Left kidney (tissue), 2 donors: ENCODE data around the gene LUZP2. TPM values are rescaled to one million over a fixed set of nuclear protein-coding genes. Genes with fewer than 3 reads are reported as not detected.

ENCODE experiments used
- DNase-seq: peaks from one replicate; pipeline ENCODE4 v3.0.0-alpha.2; 2013
- polyA plus RNA-seq: library from polyadenylated mRNA; unstranded; fragments of 120-200 nt; gene quantifications from one replicate; pipeline ENCODE4 v1.2.1, GENCODE V29; 2013; ENCODE audit not compliant: insufficient read length

LUZP2 gene
- polyA plus RNA-seq, 1 donor: 1.7 TPM

- DNase-seq: no peak
Observed at GRCh38 chr11:24714601-24715000, 217.7 kb downstream of the LUZP2 start.

GRCh38 chr11:24716403-24716802, 219.6 kb downstream of the LUZP2 start:
- DNase-seq: no peak

GRCh38 chr11:24723231-24723630, 226.4 kb downstream of the LUZP2 start:
- DNase-seq: no peak

GRCh38 chr11:24731554-24731953, 234.7 kb downstream of the LUZP2 start:
- DNase-seq: no peak

DNA sequence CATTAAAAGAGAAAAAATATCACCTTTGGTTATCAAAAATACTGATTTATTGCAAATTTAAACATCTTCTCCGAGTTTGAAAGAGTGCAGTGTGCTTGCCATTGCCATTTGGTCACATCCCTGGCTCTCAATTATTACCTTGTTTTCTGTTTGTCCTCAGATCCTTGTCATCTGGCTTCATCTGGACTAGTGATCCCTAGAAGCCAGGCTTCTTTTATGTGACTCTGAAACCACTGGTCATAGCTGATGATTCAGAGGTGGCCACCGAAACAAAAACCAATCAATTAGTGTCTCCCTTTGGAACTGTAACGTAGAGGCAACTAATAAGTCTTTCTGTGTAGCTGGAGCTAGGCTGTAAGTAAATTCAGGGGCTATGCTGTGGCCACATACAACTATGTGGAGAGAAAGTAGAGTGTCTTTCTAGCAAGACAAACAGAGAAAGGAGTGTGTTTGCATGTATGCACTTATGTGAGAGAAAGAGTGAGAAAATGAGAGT, 237.9 kb downstream of the LUZP2 start:
- DNase-seq: no peak

DNA sequence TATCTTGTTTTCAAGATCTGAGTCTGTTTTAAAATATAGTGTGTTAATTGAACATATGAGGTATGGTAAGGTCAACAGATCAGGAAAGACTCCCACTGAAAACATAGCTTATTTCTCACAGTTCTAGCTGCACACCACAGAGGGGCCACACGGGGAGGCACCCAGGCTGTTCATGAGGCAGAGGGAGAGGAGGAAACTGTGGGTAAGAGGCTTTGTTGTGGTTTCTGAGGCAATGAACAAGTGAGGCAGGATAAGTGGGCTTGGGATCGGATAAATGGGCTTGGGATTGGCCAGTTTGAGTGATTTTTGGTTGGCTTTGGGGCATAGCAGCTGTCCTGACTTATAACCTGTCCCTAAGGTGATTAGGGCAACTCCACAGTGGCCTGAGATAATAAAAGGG, 242.1 kb downstream of the LUZP2 start:
- no peak for DNase-seq

DNA sequence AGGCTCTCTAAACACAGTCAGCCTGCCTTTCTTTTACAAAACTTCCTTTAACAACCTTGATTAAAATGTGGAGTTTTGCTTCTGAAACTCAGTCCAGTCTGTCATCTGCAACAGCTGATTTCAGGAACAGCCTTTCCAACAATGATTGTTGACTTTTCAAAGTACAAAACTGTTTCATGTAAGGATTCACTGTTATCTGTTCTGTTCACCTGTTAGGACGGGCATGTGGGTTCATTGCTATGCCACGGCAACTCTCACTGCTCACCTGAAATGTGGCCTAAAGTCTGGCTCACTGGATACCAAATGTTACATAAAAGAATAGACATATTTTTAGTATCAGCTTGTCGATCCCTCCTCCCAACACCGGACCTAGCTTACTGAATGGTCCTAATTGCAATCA, 242.8 kb downstream of the LUZP2 start:
- no peak for DNase-seq

DNA sequence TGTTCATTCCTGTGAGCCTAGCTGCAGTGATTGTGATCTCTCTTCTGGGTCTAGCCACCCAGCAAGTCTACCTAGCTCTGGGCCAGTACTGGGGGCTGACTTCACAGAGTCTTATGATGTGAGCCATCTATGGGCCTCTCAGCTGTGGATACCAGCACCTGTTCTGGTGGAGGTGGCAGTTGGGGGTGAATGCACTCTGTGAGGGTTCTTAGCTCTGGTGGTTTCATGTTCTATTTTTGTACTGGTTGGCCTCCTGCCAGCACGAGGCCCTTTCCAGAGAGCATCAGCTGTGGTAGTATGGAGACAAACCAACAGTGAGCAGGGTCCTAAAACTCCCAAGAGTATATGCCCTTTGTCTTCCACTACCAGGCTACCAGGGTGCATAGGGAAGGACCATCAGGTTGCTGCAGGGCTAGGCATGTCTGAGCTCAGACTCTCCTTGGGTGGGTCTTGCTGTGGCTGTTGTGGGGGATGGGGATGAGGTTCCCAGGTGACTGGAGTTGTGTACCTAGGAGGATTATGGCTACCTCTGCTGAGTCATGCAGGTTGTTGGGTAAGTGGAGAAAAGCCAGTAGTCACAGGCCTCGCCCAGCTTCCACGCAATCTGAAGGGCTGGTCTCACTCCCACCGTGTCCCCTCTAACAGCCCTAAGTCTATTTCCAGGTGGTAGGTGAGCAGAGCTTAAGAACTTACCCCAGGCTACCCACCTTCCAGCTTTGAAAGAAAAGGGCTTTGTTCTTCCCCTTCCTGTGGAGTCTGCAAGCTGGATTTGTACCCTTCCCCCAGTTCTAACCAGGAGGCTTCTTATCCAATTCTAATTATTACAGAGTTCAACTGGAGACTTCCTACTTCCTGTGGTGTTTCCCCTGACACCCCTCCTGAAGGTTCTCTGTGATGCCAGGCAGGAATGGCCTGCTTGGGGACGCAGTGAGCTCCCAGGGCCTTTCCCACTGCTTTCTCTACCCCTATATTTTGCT, 250.7 kb downstream of the LUZP2 start:
- DNase-seq: no peak

- no peak for DNase-seq
Observed at GRCh38 chr11:24748261-24748660, 251.4 kb downstream of the LUZP2 start.

DNA sequence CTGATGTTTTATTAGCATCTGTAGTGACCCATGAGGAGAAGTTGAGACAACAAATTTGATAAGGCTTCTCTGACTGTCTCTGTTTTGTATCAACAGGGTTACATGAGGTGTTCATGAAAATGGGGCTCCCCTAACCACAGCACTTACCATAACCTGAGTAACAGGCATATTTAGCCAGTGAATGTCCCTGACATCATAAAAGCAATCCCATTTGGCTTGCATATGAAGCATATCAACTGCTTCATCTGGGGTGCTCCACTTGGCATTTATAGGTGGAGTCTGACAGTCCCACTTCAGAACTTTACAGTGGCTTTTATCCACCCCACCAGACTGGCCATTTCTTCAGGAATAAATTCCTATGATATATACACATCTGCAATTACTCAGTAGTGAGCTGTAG, 257.6 kb downstream of the LUZP2 start:
- no peak for DNase-seq

DNA sequence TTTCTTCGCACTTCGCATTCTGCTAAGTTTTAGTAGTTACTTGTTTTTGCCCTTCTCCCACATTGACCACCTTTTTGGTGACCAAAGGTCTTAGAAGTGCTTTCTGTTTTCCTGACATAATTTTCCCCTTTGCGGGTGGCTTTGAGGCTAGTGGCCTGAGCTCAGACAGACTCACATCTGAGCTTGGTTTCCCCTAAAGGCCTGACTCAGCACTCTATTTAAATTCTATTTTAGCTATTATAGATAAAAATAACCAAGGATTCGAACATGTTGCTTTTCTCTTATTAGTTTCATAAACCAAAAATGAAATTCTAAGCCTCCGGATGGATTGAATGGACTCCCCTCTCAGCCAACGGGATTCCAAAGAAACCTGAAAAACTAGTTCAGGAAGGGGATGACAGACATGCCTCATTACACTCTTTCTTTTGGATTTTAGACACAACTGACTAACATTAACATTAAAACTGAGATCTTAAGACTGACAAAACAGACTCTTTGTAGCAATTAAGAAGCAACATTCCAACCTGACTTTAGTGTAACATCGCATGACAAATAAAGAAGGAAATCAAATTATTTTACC, 258.5 kb downstream of the LUZP2 start:
- DNase-seq: peak; percentile 32

- no peak for DNase-seq
Observed at GRCh38 chr11:24759742-24760141, 262.9 kb downstream of the LUZP2 start.

- DNase-seq: no peak
Observed at GRCh38 chr11:24760681-24761080, 263.8 kb downstream of the LUZP2 start.

GRCh38 chr11:24762076-24762475, 265.2 kb downstream of the LUZP2 start:
- no peak for DNase-seq

GRCh38 chr11:24767411-24767810, 270.6 kb downstream of the LUZP2 start:
- no peak for DNase-seq

DNA sequence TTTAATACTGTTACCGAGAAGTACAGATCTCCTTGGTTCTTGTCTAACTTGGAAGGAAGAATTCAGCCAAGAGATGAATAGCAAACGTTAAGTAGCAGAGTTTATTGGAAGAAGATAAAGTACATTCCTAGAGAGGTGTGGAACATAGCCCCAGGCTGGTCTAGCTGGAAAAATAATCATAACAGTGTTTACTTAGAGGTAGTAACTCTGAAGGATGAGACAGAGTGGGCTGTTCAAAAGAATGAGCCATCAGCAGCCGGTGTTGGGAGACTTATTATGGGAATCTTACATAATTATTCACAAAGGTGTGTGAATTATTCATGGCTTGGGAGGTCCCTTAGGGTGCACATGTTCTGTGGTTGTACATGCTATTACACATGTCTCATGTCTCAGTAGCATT, 276.5 kb downstream of the LUZP2 start:
- no peak for DNase-seq

DNA sequence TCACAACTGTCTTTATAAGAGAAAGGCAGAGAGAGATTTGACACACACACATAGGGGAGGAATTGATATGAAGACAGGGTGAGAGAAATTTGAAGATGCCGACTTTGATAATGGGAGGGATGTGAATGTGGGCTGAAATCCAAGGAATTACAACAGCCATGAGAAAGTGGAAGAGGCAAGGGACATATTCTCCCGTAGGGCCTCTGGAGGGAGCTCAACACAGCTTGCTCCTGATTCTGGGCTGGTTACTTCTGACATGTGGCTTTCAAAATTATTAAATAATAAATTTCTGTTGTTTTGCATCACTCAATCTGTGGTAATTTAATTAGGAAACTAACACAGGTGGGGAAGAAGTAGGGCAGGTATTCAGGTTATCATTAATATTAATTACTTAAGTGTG, 282.9 kb downstream of the LUZP2 start:
- DNase-seq: no peak

DNA sequence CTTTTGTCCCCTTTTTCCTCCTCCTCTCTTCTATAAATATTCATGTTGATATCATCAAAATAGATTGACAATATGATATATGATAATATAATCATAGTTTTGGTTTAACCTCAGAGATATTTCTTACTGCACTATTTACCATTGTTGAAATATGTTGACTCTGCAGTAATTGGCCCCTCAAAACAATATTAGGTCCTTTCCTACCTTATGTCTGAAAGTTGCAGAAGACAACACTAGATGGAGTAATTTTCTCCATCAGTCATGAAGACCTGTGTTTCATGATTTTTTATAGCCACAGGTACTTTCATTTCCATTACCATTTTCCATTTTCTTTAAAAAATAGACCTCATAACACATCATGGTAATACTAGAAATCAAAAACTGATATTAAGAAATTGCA, 284.4 kb downstream of the LUZP2 start:
- no peak for DNase-seq

- no peak for DNase-seq
Observed at GRCh38 chr11:24793479-24793878, 296.6 kb downstream of the LUZP2 start.

DNA sequence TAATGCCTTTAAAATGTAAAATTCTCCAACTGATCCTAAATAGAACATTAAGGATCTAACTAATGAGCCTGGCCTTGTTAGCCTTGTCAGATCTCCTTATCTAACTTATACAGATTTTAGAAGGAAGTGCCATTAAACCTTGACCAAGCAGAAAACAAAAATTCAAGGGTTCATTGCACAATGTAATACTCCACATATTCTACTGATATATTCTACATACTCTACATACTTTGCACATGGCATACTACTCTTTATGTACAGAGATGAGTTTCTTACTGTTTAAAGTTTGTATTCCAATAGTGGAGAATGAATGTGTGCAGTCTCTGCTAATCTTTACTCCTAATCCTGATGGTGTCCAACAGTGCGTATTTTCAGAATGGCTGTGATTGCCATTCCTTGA, 297.2 kb downstream of the LUZP2 start:
- DNase-seq: no peak

DNA sequence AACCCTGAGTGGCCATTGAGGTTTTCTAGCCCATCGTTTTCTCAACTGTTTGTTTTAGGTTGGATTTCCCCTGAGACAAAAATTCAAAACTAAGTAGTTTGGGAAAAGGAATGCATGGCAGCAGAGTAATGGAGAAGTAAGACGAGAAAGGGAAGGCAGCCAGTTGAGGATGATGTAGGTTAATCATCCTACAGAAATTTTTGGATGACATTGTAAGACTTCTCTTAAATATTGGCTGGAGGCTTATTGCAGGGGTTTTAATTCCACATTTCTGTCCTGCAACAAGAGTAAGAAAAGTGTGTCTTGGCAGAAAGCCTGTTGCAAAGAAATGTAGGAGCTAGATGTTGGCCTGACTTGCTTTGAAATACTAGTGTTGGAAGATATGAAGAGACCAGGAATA, 308.8 kb downstream of the LUZP2 start:
- no peak for DNase-seq

DNA sequence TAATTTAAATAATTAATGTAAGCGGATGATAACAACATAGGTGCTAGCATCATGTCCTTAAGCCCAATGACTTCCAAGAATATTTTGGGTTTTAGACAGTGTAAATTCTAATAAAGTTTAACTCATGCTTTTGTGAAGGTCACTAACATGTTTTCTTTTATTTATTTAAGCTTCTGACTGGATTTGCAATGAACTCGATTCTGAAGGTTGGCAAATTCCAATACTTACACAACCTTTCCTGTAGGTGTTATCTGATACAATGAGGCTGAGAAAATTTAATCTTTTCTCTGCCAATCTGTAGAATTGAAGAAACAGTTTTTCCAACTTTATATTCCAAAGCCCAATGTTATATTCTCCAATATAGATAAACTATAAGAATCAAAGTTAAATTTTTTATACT, 311.3 kb downstream of the LUZP2 start:
- no peak for DNase-seq

- DNase-seq: no peak
Observed at GRCh38 chr11:24819006-24819405, 322.2 kb downstream of the LUZP2 start.
